GM19438 (cell line): Measurements from ENCODE around the gene P2RY6.

Experiments used
- ATAC-seq: cut with Tn5 transposase; IDR thresholded peaks from one replicate; pipeline ENCODE4 v1.9.1; 2021; ENCODE audit warnings: low read depth; ENCODE audit not compliant: unreplicated experiment

Gene P2RY6

GRCh38 chr11:73293356-73293936 is 21.3 kb downstream of the P2RY6 start:
- ATAC-seq, result no peak

GRCh38 chr11:73294604-73295003 is 22.5 kb downstream of the P2RY6 start:
- ATAC-seq, result no peak

DNA sequence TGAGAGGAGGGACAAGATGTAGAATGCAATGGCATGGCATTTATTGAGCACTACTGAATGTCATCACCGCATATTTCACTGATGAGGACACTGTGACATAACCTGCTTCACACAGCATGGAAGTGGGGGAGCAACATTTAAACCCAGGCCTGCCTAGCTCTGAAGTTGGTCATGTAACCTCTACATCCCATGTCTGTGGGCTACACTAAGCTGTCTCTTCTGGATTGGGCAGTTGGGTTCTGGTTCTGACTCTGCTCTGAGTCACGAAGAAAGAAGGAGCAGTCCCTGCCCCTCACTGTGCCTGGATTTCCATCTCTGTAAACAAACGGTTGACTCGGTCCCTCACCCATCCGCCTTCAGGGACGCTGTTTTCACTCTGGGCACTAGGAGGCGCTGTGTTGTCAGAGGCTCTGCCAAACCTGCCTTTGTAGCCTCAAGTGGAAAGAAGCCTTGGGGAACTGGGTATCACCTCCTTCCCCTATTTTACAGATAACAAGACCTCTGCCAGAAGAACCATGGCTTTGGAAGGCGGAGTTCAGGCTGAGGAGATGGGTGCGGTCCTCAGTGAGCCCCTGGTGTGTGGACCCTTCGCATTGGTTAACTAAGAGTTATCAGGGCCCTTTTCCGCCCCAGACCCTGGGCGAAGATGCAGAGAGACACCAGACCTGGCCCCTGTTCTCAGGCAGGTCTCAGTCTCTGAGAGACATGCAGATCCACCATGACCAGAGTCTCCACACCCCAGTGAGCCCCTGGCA is 23.3 kb downstream of the P2RY6 start:
- no peak for ATAC-seq

DNA sequence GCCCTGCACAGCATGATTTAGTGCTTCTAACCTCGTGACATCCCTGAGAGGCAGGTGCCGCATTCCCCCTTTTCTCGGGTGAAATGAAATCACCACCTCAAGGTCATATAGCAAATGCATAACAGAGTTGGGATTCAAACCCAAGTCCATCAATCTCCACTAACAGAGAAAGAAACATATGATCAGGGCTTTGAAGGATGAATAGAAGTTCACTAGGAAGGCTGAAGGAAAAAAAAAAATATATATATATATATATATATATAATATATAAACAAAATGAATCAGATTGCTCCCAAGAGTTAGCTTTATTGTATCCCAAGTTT is 23.8 kb downstream of the P2RY6 start:
- ATAC-seq, result no peak

DNA sequence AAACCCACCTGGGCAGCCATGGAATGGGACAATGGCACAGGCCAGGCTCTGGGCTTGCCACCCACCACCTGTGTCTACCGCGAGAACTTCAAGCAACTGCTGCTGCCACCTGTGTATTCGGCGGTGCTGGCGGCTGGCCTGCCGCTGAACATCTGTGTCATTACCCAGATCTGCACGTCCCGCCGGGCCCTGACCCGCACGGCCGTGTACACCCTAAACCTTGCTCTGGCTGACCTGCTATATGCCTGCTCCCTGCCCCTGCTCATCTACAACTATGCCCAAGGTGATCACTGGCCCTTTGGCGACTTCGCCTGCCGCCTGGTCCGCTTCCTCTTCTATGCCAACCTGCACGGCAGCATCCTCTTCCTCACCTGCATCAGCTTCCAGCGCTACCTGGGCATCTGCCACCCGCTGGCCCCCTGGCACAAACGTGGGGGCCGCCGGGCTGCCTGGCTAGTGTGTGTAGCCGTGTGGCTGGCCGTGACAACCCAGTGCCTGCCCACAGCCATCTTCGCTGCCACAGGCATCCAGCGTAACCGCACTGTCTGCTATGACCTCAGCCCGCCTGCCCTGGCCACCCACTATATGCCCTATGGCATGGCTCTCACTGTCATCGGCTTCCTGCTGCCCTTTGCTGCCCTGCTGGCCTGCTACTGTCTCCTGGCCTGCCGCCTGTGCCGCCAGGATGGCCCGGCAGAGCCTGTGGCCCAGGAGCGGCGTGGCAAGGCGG is 24.5 kb downstream of the P2RY6 start:
- ATAC-seq, result no peak

DNA sequence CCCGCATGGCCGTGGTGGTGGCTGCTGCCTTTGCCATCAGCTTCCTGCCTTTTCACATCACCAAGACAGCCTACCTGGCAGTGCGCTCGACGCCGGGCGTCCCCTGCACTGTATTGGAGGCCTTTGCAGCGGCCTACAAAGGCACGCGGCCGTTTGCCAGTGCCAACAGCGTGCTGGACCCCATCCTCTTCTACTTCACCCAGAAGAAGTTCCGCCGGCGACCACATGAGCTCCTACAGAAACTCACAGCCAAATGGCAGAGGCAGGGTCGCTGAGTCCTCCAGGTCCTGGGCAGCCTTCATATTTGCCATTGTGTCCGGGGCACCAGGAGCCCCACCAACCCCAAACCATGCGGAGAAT is 25.1 kb downstream of the P2RY6 start:
- no peak for ATAC-seq

DNA sequence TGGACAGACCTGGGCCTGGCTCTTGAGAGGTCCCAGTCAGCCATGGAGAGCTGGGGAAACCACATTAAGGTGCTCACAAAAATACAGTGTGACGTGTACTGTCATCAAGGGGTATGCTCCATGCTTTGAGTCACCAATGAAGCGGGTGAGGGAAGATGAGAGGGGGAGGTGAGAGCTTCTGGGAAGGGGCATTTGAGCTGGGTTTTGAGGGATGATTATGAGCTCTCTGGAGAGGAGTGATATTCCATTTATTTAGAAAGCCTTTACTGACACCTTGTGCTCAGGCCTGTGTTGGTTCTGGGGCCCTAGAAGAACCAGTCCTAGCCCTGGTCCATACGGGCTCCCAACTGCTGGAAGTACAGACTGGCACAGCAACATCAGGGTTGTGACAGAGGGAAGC is 25.6 kb downstream of the P2RY6 start:
- no peak for ATAC-seq

- no peak for ATAC-seq
Measured at GRCh38 chr11:73298233-73298632, 26.1 kb downstream of the P2RY6 start.

DNA sequence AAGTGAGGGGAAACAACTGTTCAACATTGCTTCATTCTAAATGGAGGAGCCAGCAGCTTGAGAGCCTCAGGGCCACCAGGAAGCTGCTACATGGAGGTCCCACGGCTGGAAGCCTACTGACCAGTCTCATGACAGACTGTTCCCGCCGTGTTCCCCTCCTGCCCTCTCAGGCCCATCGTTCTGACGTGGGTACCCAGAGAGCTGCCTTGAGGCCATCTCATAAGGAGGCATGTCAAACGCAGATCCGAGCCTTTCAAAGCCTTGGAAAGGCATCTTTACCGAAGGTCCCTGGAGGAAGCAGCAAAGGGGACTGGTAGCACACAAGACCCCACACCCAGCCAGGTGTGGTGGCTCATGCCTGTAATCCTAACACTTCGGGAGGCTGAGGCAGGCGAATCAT is 27.6 kb downstream of the P2RY6 start:
- no peak for ATAC-seq

GRCh38 chr11:73306069-73306841 is 34.1 kb downstream of the P2RY6 start:
- ATAC-seq, result no peak

DNA sequence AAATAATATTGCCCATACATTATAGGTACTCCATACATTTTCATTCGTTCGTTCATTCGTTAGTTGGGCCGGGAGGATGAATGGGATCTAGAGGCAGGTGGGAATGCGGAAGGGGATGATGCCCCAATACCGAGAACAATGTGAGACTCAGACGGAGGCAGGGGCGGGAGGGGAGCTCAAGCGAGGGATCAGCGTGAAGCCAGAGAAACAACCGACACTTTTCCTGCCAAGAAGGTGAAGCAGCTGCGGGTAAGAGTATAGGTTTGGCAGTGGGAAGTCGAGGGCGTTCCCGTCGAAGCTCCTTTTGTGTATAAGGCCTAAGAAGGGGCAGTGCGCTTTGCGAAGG is 34.8 kb downstream of the P2RY6 start:
- no peak for ATAC-seq

DNA sequence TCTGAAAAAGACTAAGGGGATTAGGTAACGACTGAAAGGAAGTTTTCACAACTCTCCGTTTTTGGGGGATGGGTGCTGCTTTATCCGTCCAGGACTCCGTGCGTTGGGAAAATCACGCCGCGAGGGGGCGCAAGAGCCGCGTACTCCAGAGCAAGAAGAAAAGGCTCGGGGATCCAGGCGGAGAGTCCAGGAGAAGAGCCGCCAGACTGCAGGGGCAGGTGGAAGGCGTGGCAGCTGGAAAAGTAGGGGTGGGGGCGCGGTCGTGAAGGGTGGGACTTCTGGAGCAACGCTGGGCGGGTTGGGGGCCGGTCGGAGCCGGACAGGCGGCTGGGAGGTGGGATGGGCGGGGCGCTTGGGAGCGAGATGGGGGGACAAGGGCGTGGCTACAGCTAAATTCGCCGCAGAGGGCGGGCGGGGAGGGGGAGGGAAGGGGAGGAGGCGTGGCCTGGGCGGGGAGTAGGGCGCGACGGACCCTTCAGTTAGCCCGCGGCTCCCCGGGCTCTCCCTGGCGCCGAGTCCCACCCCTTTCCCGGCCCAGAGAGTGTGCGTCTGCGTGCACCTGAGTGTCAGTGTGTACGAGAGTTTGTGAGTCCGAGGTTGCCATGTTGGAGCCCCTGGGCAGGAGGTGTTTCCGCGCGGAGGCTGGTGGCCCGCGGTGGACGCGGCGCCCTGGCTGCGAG is 35.3 kb downstream of the P2RY6 start:
- peak; percentile 62 for ATAC-seq

- ATAC-seq, result peak; percentile 47
Measured at GRCh38 chr11:73308003-73308960, 36.1 kb downstream of the P2RY6 start, which contains the start of gene ARHGEF17. ARHGEF17 (plus strand) TSS chr11:73308276; CDS start chr11:73308639, 363 bp downstream.

GRCh38 chr11:73308961-73309919 is 37.1 kb downstream of the P2RY6 start:
- no peak for ATAC-seq

GRCh38 chr11:73310076-73310475 is 37.9 kb downstream of the P2RY6 start:
- no peak for ATAC-seq

GRCh38 chr11:73310661-73311393 is 38.7 kb downstream of the P2RY6 start:
- no peak for ATAC-seq

- no peak for ATAC-seq
Measured at GRCh38 chr11:73311394-73311869, 39.3 kb downstream of the P2RY6 start.

GRCh38 chr11:73312036-73312435 is 39.9 kb downstream of the P2RY6 start:
- ATAC-seq, result no peak
